Measurements from ENCODE around the gene MFNG. TPM values are rescaled to one million over a fixed set of nuclear protein-coding genes. Genes with fewer than 3 reads are reported as not detected.
A peak's percentile ranks its signal among the peaks of the same experiment; 100 is the strongest.

The MFNG gene
- total RNA-seq, 2 experiments from 2014 or later, result 85.1 to 89.9 TPM

GRCh38 chr22:37464181-37464580, 22.0 kb downstream of the MFNG start:
- CTCF ChIA-PET, result interaction anchor here (0.6 kb wide), 1 partner anchor 34 kb away, joined by 3 read pairs; no protein-coding TSS in a partner anchor
- POLR2A ChIA-PET, result no interaction called here
- H3K36me3 Mint-ChIP-seq (ENCODE audit: low read depth), result peaks cover 45% of the 10 kb centered on the region

DNA sequence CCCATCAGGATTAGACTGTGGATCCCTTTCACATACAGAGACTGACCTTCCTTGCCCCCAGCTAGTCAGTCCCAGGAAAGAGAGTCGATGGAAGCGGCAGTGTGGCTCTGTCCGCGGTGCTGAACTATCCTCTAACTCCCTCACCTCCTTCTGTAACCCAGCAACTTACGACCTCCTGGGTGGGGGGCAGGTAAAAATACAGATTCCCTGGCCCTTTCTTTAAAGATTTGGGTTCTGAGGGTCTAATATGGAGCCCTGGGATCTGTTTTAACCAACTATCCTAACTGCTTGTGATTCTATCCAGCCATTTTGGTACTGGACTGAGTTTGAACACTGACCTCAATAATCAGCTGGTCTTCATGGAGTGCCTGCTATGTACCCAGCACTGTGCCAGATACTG, 23.2 kb downstream of the MFNG start:
- H3K4me3 ChIP-seq (ENCODE audit: low read length), result no peak overlapping the region
- H3K27me3 ChIP-seq (ENCODE audit: control insufficient read depth in 1 of 2, insufficient read depth in 2 of 2, low read length in 2 of 2), result no peaks in the 10 kb centered on the region
- H3K27ac ChIP-seq (ENCODE audit: low read depth in 1 of 2, low read length in 2 of 2), result no peak overlapping the region
- ChIA-PET CTCF (no interaction called here), POLR2A (interaction anchor here (0.6 kb wide), 1 partner anchor 1109 kb away, joined by 3 read pairs; no protein-coding TSS in a partner anchor)
- no peak overlapping the region for H3K27ac Mint-ChIP-seq
- DNase-seq, result peak in 2 of 14 experiments; percentile 35 to 42
- H3K9me3 Mint-ChIP-seq, result no peaks in the 10 kb centered on the region
- no peaks in the 10 kb centered on the region for H3K4me1 ChIP-seq (ENCODE audit: insufficient read depth, low read length)
- H3K4me3 Mint-ChIP-seq, result no peak overlapping the region
- intact Hi-C loops (cut with DNase I, micrococcal nuclease), result no loop called here
- peaks cover 15% of the 10 kb centered on the region for H3K36me3 ChIP-seq (ENCODE audit: insufficient read depth, low read length)
- TF ChIP-seq, protein P1, sequence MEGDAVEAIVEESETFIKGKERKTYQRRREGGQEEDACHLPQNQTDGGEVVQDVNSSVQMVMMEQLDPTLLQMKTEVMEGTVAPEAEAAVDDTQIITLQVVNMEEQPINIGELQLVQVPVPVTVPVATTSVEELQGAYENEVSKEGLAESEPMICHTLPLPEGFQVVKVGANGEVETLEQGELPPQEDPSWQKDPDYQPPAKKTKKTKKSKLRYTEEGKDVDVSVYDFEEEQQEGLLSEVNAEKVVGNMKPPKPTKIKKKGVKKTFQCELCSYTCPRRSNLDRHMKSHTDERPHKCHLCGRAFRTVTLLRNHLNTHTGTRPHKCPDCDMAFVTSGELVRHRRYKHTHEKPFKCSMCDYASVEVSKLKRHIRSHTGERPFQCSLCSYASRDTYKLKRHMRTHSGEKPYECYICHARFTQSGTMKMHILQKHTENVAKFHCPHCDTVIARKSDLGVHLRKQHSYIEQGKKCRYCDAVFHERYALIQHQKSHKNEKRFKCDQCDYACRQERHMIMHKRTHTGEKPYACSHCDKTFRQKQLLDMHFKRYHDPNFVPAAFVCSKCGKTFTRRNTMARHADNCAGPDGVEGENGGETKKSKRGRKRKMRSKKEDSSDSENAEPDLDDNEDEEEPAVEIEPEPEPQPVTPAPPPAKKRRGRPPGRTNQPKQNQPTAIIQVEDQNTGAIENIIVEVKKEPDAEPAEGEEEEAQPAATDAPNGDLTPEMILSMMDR (IDR thresholded peaks at IDR 0.05), result no peak
- no peaks in the 10 kb centered on the region for H3K27me3 Mint-ChIP-seq
- no peak for ATAC-seq (ENCODE audit: poor library complexity)
- H3K4me1 Mint-ChIP-seq (ENCODE audit: low read depth), result peaks cover under 1% of the 10 kb centered on the region
- no peaks in the 10 kb centered on the region for H3K9me3 ChIP-seq (ENCODE audit: control insufficient read depth in 1 of 2, insufficient read depth in 1 of 2, low read length in 2 of 2)
- H3K36me3 Mint-ChIP-seq (ENCODE audit: low read depth), result peaks cover 44% of the 10 kb centered on the region

More at GRCh38 chr22:37464181-37464580, 22.0 kb downstream of the MFNG start:
- Mint-ChIP-seq H3K9me3 (no peaks in the 10 kb centered on the region), H3K27me3 (no peaks in the 10 kb centered on the region), H3K4me3 (no peak overlapping the region), H3K4me1 (ENCODE audit: low read depth) (peaks cover 4% of the 10 kb centered on the region), H3K27ac (peak overlapping the region; percentile 42)
- TF ChIP-seq, protein P1 (IDR thresholded peaks at IDR 0.05), result no peak
- no peaks in the 10 kb centered on the region for H3K4me1 ChIP-seq (ENCODE audit: insufficient read depth, low read length)
- no peaks in the 10 kb centered on the region for H3K27me3 ChIP-seq (ENCODE audit: control insufficient read depth in 1 of 2, insufficient read depth in 2 of 2, low read length in 2 of 2)
- H3K27ac ChIP-seq (ENCODE audit: low read depth in 1 of 2, low read length in 2 of 2), result no peak overlapping the region
- no peak for DNase-seq
- no peak for ATAC-seq (ENCODE audit: poor library complexity)
- H3K36me3 ChIP-seq (ENCODE audit: insufficient read depth, low read length), result peaks cover 25% of the 10 kb centered on the region
- intact Hi-C loops (cut with DNase I, micrococcal nuclease), result no loop called here
- no peak overlapping the region for H3K4me3 ChIP-seq (ENCODE audit: low read length)
- H3K9me3 ChIP-seq (ENCODE audit: control insufficient read depth in 1 of 2, insufficient read depth in 1 of 2, low read length in 2 of 2), result no peaks in the 10 kb centered on the region

GRCh38 chr22:37462436-37462835, 23.7 kb downstream of the MFNG start:
- TF ChIP-seq, protein P1 (IDR thresholded peaks at IDR 0.05), result no peak
- no peak for ATAC-seq (ENCODE audit: poor library complexity)
- intact Hi-C loops (cut with DNase I, micrococcal nuclease), result no loop called here
- H3K4me1 Mint-ChIP-seq (ENCODE audit: low read depth), result peaks cover 2% of the 10 kb centered on the region
- DNase-seq, result no peak
- H3K36me3 Mint-ChIP-seq (ENCODE audit: low read depth), result peaks cover 46% of the 10 kb centered on the region
- H3K27me3 Mint-ChIP-seq, result no peaks in the 10 kb centered on the region
- Histone ChIP-seq H3K4me1 (ENCODE audit: insufficient read depth, low read length) (peaks cover 2% of the 10 kb centered on the region), H3K36me3 (ENCODE audit: insufficient read depth, low read length) (peaks cover 12% of the 10 kb centered on the region), H3K27ac (ENCODE audit: low read depth in 1 of 2, low read length in 2 of 2) (no peak overlapping the region), H3K27me3 (ENCODE audit: control insufficient read depth in 1 of 2, insufficient read depth in 2 of 2, low read length in 2 of 2) (no peaks in the 10 kb centered on the region), H3K9me3 (ENCODE audit: control insufficient read depth in 1 of 2, insufficient read depth in 1 of 2, low read length in 2 of 2) (no peaks in the 10 kb centered on the region), H3K4me3 (ENCODE audit: low read length) (no peak overlapping the region)
- no peak overlapping the region for H3K4me3 Mint-ChIP-seq
- POLR2A ChIA-PET, result interaction anchor here (0.6 kb wide), 1 partner anchor 1109 kb away, joined by 3 read pairs; no protein-coding TSS in a partner anchor
- no peaks in the 10 kb centered on the region for H3K9me3 Mint-ChIP-seq
- no peak overlapping the region for H3K27ac Mint-ChIP-seq
- CTCF ChIA-PET, result no interaction called here
